ENCODE results near the gene GNB1L. TPM values are rescaled to one million over a fixed set of nuclear protein-coding genes. Genes with fewer than 3 reads are reported as not detected.
"Not testable (repeated sequence)": the region's sequence is repeated elsewhere in the genome, so short reads cannot be mapped to it uniquely, and the experiment has no call there.

GNB1L gene
- total RNA-seq, 5 donors from 2014 or later (not counting 1 experiment from before 2014, with no cell fraction given): 4.8 to 13.7 (median 12.9) TPM

GRCh38 chr22:19782533-19782932 is 72.1 kb downstream of the GNB1L start:
- Mint-ChIP-seq H3K27ac (no peak overlapping the region), H3K9me3 (no peaks in the 10 kb centered on the region), H3K27me3 (peaks cover 3 to 25% of the 10 kb centered on the region in 2 donors), H3K4me3 (no peak overlapping the region), H3K36me3 (peaks cover 7% of the 10 kb centered on the region), H3K4me1 (peaks cover 6 to 11% (median 6%) of the 10 kb centered on the region in 3 donors)
- no peak overlapping the region for H3K4me3 ChIP-seq (ENCODE audit: control insufficient read depth in 1 of 2, extremely low read depth in 1 of 2, low read length in 1 of 2)
- WGBS (ENCODE audit: insufficient coverage): 91% methylated on average over 1 of the region's 1 CpG
- H3K27me3 ChIP-seq (replicated peaks in 1 of 2; ENCODE audit: control insufficient read depth in 2 of 2, extremely low read depth in 1 of 2, insufficient read depth in 2 of 2, low read length in 1 of 2): peaks cover 0 to 31% of the 10 kb centered on the region in 2 experiments
- H3K27ac ChIP-seq (ENCODE audit: low read length): no peak overlapping the region
- no peaks in the 10 kb centered on the region for H3K4me1 ChIP-seq (ENCODE audit: control insufficient read depth in 1 of 2, extremely low read depth in 1 of 2, insufficient read depth in 2 of 2, low read length in 2 of 2)
- ChIA-PET CTCF (no interaction called here), POLR2A (interaction anchor here in 1 of 2 donors (0.6 kb wide), 1 partner anchor 9 kb away, joined by 3 read pairs; no protein-coding TSS in a partner anchor)
- no peaks in the 10 kb centered on the region for H3K9me3 ChIP-seq
- no peaks in the 10 kb centered on the region for H3K36me3 ChIP-seq (ENCODE audit: control insufficient read depth in 2 of 2, extremely low read depth in 1 of 2, insufficient read depth in 1 of 2, low read length in 1 of 2)
- no peak for DNase-seq
- ATAC-seq (replicated peaks in 1 of 4): no peak

- DNase-seq (no peak), ATAC-seq (replicated peaks in 1 of 4) (no peak)
- H3K4me1 ChIP-seq (ENCODE audit: control insufficient read depth in 1 of 2, extremely low read depth in 1 of 2, insufficient read depth in 2 of 2, low read length in 2 of 2): peaks cover 2 to 7% of the 10 kb centered on the region in 2 experiments
- H3K9me3 ChIP-seq: no peaks in the 10 kb centered on the region
- whole genome bisulfite sequencing (ENCODE audit: insufficient coverage): 87% methylated on average over 9 of the region's 13 CpGs
- Mint-ChIP-seq H3K9me3 (no peaks in the 10 kb centered on the region), H3K27me3 (peaks cover 6 to 36% of the 10 kb centered on the region in 2 donors), H3K36me3 (no peaks in the 10 kb centered on the region), H3K4me3 (no peak overlapping the region), H3K4me1 (peaks cover 10 to 18% (median 17%) of the 10 kb centered on the region in 3 donors), H3K27ac (no peak overlapping the region)
- POLR2A ChIA-PET: no interaction called here
- peaks cover 0 to 49% of the 10 kb centered on the region in 2 experiments for H3K27me3 ChIP-seq (replicated peaks in 1 of 2; ENCODE audit: control insufficient read depth in 2 of 2, extremely low read depth in 1 of 2, insufficient read depth in 2 of 2, low read length in 1 of 2)
- H3K27ac ChIP-seq (ENCODE audit: low read length): no peak overlapping the region
- H3K36me3 ChIP-seq (ENCODE audit: control insufficient read depth in 2 of 2, extremely low read depth in 1 of 2, insufficient read depth in 1 of 2, low read length in 1 of 2): no peaks in the 10 kb centered on the region
- no peak overlapping the region for H3K4me3 ChIP-seq (ENCODE audit: control insufficient read depth in 1 of 2, extremely low read depth in 1 of 2, low read length in 1 of 2)
- CTCF ChIA-PET: no interaction called here
Observed at GRCh38 chr22:19779685-19780268, 74.9 kb downstream of the GNB1L start.

DNA sequence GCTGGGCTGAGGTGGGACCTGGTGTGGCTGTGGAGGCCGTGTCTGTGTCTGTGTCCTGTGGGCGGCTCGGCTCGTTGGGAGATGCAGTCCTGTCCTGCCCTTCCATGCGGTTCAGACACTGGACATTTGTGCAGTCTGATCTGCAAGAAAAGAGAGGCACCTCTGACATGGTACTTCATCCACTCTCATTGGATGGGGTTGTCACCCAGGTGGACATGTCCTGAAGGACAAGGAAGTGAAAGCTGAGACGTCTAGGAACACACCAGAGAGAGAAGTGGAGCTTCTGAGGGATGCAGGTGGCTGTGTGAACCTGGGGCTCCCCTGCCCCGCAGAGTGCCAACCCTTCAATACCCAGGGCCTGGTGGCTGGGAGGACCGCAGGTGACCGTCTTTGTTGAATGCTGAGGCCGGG is 75.7 kb downstream of the GNB1L start:
- no peak overlapping the region for H3K4me3 Mint-ChIP-seq
- Histone ChIP-seq H3K36me3 (ENCODE audit: control insufficient read depth in 2 of 2, extremely low read depth in 1 of 2, insufficient read depth in 1 of 2, low read length in 1 of 2) (no peaks in the 10 kb centered on the region), H3K4me1 (ENCODE audit: control insufficient read depth in 1 of 2, extremely low read depth in 1 of 2, insufficient read depth in 2 of 2, low read length in 2 of 2) (peaks cover 2 to 7% of the 10 kb centered on the region in 2 experiments), H3K27ac (ENCODE audit: low read length) (no peak overlapping the region), H3K4me3 (ENCODE audit: control insufficient read depth in 1 of 2, extremely low read depth in 1 of 2, low read length in 1 of 2) (no peak overlapping the region), H3K9me3 (no peaks in the 10 kb centered on the region), H3K27me3 (replicated peaks in 1 of 2; ENCODE audit: control insufficient read depth in 2 of 2, extremely low read depth in 1 of 2, insufficient read depth in 2 of 2, low read length in 1 of 2) (peaks cover 0 to 54% of the 10 kb centered on the region in 2 experiments)
- ChIA-PET POLR2A (no interaction called here), CTCF (no interaction called here)
- ATAC-seq (replicated peaks in 1 of 4) (no peak), DNase-seq (no peak)
- peaks cover 10 to 18% (median 17%) of the 10 kb centered on the region in 3 donors for H3K4me1 Mint-ChIP-seq
- peaks cover 13 to 44% of the 10 kb centered on the region in 2 donors for H3K27me3 Mint-ChIP-seq
- H3K27ac Mint-ChIP-seq: no peak overlapping the region
- H3K9me3 Mint-ChIP-seq: no peaks in the 10 kb centered on the region
- no peaks in the 10 kb centered on the region for H3K36me3 Mint-ChIP-seq
- WGBS (ENCODE audit: insufficient coverage): 81% methylated on average over 4 of the region's 10 CpGs

- H3K4me1 ChIP-seq (ENCODE audit: control insufficient read depth in 1 of 2, extremely low read depth in 1 of 2, insufficient read depth in 2 of 2, low read length in 2 of 2); H3K4me3 ChIP-seq (ENCODE audit: control insufficient read depth in 1 of 2, extremely low read depth in 1 of 2, low read length in 1 of 2); POLR2A ChIA-PET; H3K9me3 ChIP-seq; H3K36me3 Mint-ChIP-seq; H3K36me3 ChIP-seq (ENCODE audit: control insufficient read depth in 2 of 2, extremely low read depth in 1 of 2, insufficient read depth in 1 of 2, low read length in 1 of 2); H3K27ac Mint-ChIP-seq; ATAC-seq (replicated peaks in 1 of 4); H3K9me3 Mint-ChIP-seq; DNase-seq; H3K4me3 Mint-ChIP-seq; H3K27ac ChIP-seq (ENCODE audit: low read length): not testable (repeated sequence)
- Mint-ChIP-seq H3K27me3 (peaks cover 27 to 59% of the 10 kb centered on the region in 2 donors), H3K4me1 (peaks cover 10 to 18% (median 17%) of the 10 kb centered on the region in 3 donors)
- WGBS (ENCODE audit: insufficient coverage): no CpG with 5 or more reads among the region's 6 CpGs
- CTCF ChIA-PET: interaction anchor here in 1 of 2 donors (0.6 kb wide), 1 partner anchor 182 kb away, joined by 4 read pairs; no protein-coding TSS in a partner anchor
- peaks cover 0 to 57% of the 10 kb centered on the region in 2 experiments for H3K27me3 ChIP-seq (replicated peaks in 1 of 2; ENCODE audit: control insufficient read depth in 2 of 2, extremely low read depth in 1 of 2, insufficient read depth in 2 of 2, low read length in 1 of 2)
Observed at GRCh38 chr22:19777192-19777591, 77.5 kb downstream of the GNB1L start.

GRCh38 chr22:19776433-19777031 is 78.1 kb downstream of the GNB1L start:
- H3K36me3 Mint-ChIP-seq: no peaks in the 10 kb centered on the region
- ChIA-PET POLR2A (no interaction called here), CTCF (interaction anchor here in 1 of 2 donors (0.6 kb wide), 1 partner anchor 182 kb away, joined by 4 read pairs; no protein-coding TSS in a partner anchor)
- no peak overlapping the region for H3K27ac ChIP-seq (ENCODE audit: low read length)
- H3K27ac Mint-ChIP-seq: no peak overlapping the region
- H3K9me3 ChIP-seq: no peaks in the 10 kb centered on the region
- peaks cover 0 to 64% of the 10 kb centered on the region in 2 experiments for H3K27me3 ChIP-seq (replicated peaks in 1 of 2; ENCODE audit: control insufficient read depth in 2 of 2, extremely low read depth in 1 of 2, insufficient read depth in 2 of 2, low read length in 1 of 2)
- ATAC-seq (replicated peaks in 1 of 4) (peak; percentile 60 to 73 (median 66)), DNase-seq (no peak)
- H3K4me1 ChIP-seq (ENCODE audit: control insufficient read depth in 1 of 2, extremely low read depth in 1 of 2, insufficient read depth in 2 of 2, low read length in 2 of 2): peaks cover 2 to 7% of the 10 kb centered on the region in 2 experiments
- WGBS (ENCODE audit: insufficient coverage): 49% methylated on average over 8 of the region's 18 CpGs
- no peak overlapping the region for H3K4me3 ChIP-seq (ENCODE audit: control insufficient read depth in 1 of 2, extremely low read depth in 1 of 2, low read length in 1 of 2)
- no peaks in the 10 kb centered on the region for H3K9me3 Mint-ChIP-seq
- no peaks in the 10 kb centered on the region for H3K36me3 ChIP-seq (ENCODE audit: control insufficient read depth in 2 of 2, extremely low read depth in 1 of 2, insufficient read depth in 1 of 2, low read length in 1 of 2)
- peaks cover 31 to 66% of the 10 kb centered on the region in 2 donors for H3K27me3 Mint-ChIP-seq
- H3K4me3 Mint-ChIP-seq: peak overlapping the region in 1 of 3 donors; percentile 18
- peaks cover 10 to 18% (median 17%) of the 10 kb centered on the region in 3 donors for H3K4me1 Mint-ChIP-seq

DNA sequence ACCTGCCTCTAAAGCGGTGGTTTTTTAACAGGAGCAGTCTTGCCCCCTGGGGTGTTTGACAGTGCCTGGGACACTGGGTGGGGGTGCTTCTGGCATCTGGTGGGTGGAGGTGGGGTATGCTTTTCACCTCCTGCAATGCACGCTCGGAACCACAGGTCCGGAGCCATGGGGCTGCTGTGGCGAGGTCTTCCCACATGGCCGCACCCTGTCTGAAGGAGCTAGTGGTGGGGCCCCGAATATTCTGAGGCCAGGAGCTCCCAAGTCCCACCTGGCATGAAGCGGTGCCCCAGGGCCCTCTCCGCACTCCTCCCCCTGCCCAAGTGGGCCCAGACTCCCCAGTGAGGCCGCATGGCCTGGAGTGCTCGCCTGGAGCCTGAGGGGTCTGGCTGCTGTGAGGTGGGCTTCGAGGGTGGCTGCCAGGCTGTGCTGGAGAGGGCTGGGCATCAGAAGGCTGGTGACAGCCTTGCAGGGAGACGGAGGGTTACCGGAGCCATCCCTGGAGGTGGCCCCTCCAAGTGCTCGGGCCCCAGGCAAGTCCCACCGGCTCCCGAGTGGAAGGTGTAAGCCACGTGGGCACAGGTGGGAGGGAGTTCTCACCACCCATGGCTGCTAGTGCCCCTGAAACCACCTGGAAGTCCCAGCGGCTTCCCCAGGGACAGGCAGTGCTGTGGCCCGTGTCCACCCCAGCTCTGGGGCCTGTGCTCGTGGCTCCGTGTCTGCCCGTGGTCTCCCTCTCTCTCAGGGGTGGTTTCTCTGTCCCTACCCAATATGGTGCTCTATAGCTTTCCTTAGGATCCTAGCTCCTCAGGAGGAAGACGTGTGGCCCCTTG is 79.0 kb downstream of the GNB1L start:
- CTCF ChIA-PET: no interaction called here
- ATAC-seq (replicated peaks in 1 of 4): no peak

More for the DNA sequence above, 79.0 kb downstream of the GNB1L start:
- WGBS (ENCODE audit: insufficient coverage): 81% methylated on average over 5 of the region's 24 CpGs
- Mint-ChIP-seq H3K4me3 (peak overlapping the region in 1 of 3 donors; percentile 18), H3K27me3 (peaks cover 31 to 69% of the 10 kb centered on the region in 2 donors), H3K27ac (no peak overlapping the region), H3K4me1 (peaks cover 10 to 17% (median 15%) of the 10 kb centered on the region in 3 donors), H3K9me3 (no peaks in the 10 kb centered on the region), H3K36me3 (no peaks in the 10 kb centered on the region)
- Histone ChIP-seq H3K4me1 (ENCODE audit: control insufficient read depth in 1 of 2, extremely low read depth in 1 of 2, insufficient read depth in 2 of 2, low read length in 2 of 2) (peaks cover 2 to 7% of the 10 kb centered on the region in 2 experiments), H3K4me3 (ENCODE audit: control insufficient read depth in 1 of 2, extremely low read depth in 1 of 2, low read length in 1 of 2) (no peak overlapping the region), H3K36me3 (ENCODE audit: control insufficient read depth in 2 of 2, extremely low read depth in 1 of 2, insufficient read depth in 1 of 2, low read length in 1 of 2) (no peaks in the 10 kb centered on the region), H3K9me3 (no peaks in the 10 kb centered on the region), H3K27me3 (replicated peaks in 1 of 2; ENCODE audit: control insufficient read depth in 2 of 2, extremely low read depth in 1 of 2, insufficient read depth in 2 of 2, low read length in 1 of 2) (peaks cover 0 to 72% of the 10 kb centered on the region in 2 experiments), H3K27ac (ENCODE audit: low read length) (no peak overlapping the region)
- DNase-seq: no peak
- POLR2A ChIA-PET: no interaction called here

All from T-cell (primary cell).